ENCODE measurements around the gene NPAS4.

Gene NPAS4

GRCh38 chr11:66473608-66474515 lies 53.0 kb downstream of the NPAS4 start:
- in situ Hi-C loops (cut with HindIII; ENCODE audit: low sequenced_read_pairs) = no loop called here

GRCh38 chr11:66475349-66476172 lies 54.7 kb downstream of the NPAS4 start:
- in situ Hi-C loops (cut with HindIII; ENCODE audit: low sequenced_read_pairs) = no loop called here
